Spleen (tissue), 11 donors: ENCODE measurements around the gene AK1. TPM values are rescaled to one million over a fixed set of nuclear protein-coding genes. Genes with fewer than 3 reads are reported as not detected.

Experiments used
- DNase-seq: peaks from one replicate; pipeline ENCODE4 v3.0.0-alpha.2; 2020
- H3K27ac ChIP-seq, 8 donors: fragments of 200-600 bp; sonication (generic) in 7 of 8; 1 replicate in 4 of 8; 2 replicates in 4 of 8; pipeline versions ENCODE4 v1.5.0 to v1.8.0; 2016 to 2021; ENCODE audit warnings: inconsistent platforms in 4 of 8, mild to moderate bottlenecking in 4 of 8, moderate library complexity in 1 of 8
- H3K27me3 ChIP-seq, 7 donors: fragments of 200-600 bp; sonication (generic) in 6 of 7; replicated peaks in 1 of 7; 1 replicate in 4 of 7; 2 replicates in 3 of 7; pipeline versions ENCODE4 v1.5.0 to v1.8.0; 2016 to 2021; ENCODE audit warnings: inconsistent platforms in 3 of 7, mild to moderate bottlenecking in 1 of 7
- H3K36me3 ChIP-seq, 6 donors: fragments of 200-600 bp; sonication (generic) in 5 of 6; 1 replicate in 4 of 6; 2 replicates in 2 of 6; pipeline versions ENCODE4 v1.5.0 to v1.8.0; 2016 to 2021; ENCODE audit warnings: inconsistent platforms in 2 of 6
- H3K4me1 ChIP-seq, 6 donors: fragments of 200-600 bp; sonication (generic) in 5 of 6; 1 replicate in 3 of 6; 2 replicates in 3 of 6; pipeline versions ENCODE4 v1.5.0 to v1.8.0; 2016 to 2021; ENCODE audit warnings: inconsistent platforms in 3 of 6
- H3K4me3 ChIP-seq, 8 donors: fragments of 200-600 bp; sonication (generic) in 7 of 8; 1 replicate in 4 of 8; 2 replicates in 4 of 8; pipeline versions ENCODE4 v1.5.0 to v1.8.0; 2016 to 2021; ENCODE audit warnings: inconsistent platforms in 4 of 8, mild to moderate bottlenecking in 4 of 8, moderate library complexity in 2 of 8
- H3K9me3 ChIP-seq, 8 donors: fragments of 200-600 bp; sonication (generic) in 7 of 8; 1 replicate in 4 of 8; 2 replicates in 4 of 8; pipeline versions ENCODE4 v1.5.0 to v1.8.0; 2016 to 2021; ENCODE audit warnings: inconsistent platforms in 4 of 8
- CTCF ChIP-seq, 11 experiments: fragments of 200-600 bp in 7 of 11; fragments of 450-650 bp in 4 of 11; sonication (generic) in 4 of 11; IDR thresholded peaks in 8 of 11; conservative IDR thresholded peaks in 3 of 11; 1 replicate in 7 of 11; 2 replicates in 4 of 11; pipeline versions ENCODE4 v1.4.0 to v1.8.0; 2016 to 2021; ENCODE audit warnings: antibody characterized with exemption in 11 of 11, inconsistent platforms in 4 of 11, mild to moderate bottlenecking in 1 of 11
- POLR2A ChIP-seq, 3 donors: fragments of 450-650 bp; IDR thresholded peaks; one replicate each; pipeline ENCODE4 v1.5.1; 2017; ENCODE audit warnings: antibody characterized with exemption in 3 of 3, mild to moderate bottlenecking in 1 of 3
- POLR2AphosphoS5 ChIP-seq, 3 donors: sonication (generic); formaldehyde crosslinking; IDR thresholded peaks; one replicate each; pipeline ENCODE4 v1.5.1; 2017; ENCODE audit warnings: antibody characterized with exemption in 3 of 3
- WGBS, 5 donors: extraction: QIAGEN DNeasy Blood & Tissue Kit in 3 of 5; methylation state at CpG; one replicate each; pipeline versions ENCODE4 v1.1.5 to v1.1.7; 2013 to 2018; 5-methylcytosine and 5-hydroxymethylcytosine counted together
- intact Hi-C: fragments of 100-400 bp; cut with DNase I; formaldehyde crosslinking; loops from one replicate; pipeline ENCODE4 v1.15.0; 2023; ENCODE audit warnings: low total_unique reads
- polyA plus RNA-seq, 3 donors: library from polyadenylated mRNA; stranded (reverse); fragments of 200-250 nt; gene quantifications; one replicate each; pipeline ENCODE4 v1.2.1, GENCODE V29; 2013
- total RNA-seq, 7 donors: library from RNA; depleted of rRNA in 3 of 7; stranded (reverse); fragments of >200 nt in 3 of 7; fragmentation: NEBNext Ultra II Directional in 4 of 7; extraction: Animal tissue kit (Norgen Biotek cat#: 25700) in 4 of 7; gene quantifications; one replicate each; pipeline versions ENCODE4 v1.1.0 to v1.2.1, GENCODE V29; 2016 to 2021
- donor health status: healthy with polysubstance abuse.
- donor health status: DM: no; HTN: no; CAD: no; lungs with moderate emphysema.
- donor health status: DM: no; HTN: no; CAD: no.
- donor health status: Bipolar disorder and iron deficiency.
- donor health status: healthy.
- donor health status: DM: no; HTN: no; CAD: no.
- donor health status: DM: yes; HTN: yes; CAD: no.

The AK1 gene
- total and polyA plus RNA-seq, 10 donors = 41.3 to 97.9 (median 62.3) TPM

GRCh38 chr9:127909839-127910273 is 32.4 kb upstream of the AK1 start:
- DNase-seq = no peak
- Histone ChIP-seq H3K27ac (peak overlapping the region in 4 of 8 donors; percentile 9 to 63 (median 54)), H3K9me3 (no peaks in the 10 kb centered on the region), H3K4me3 (no peak overlapping the region), H3K4me1 (peaks cover 26 to 90% (median 64%) of the 10 kb centered on the region in 6 donors), H3K36me3 (peaks cover 3 to 77% (median 55%) of the 10 kb centered on the region in 6 donors), H3K27me3 (no peaks in the 10 kb centered on the region)
- WGBS, 5 donors = 87 to 92% (median 89%) methylated on average over 13 to 17 of the region's 17 CpGs
- intact Hi-C loops = no loop called here
- TF ChIP-seq POLR2A (IDR thresholded peaks at IDR 0.05) (no peak), POLR2AphosphoS5 (IDR thresholded peaks at IDR 0.05) (peak in 1 of 3 donors; percentile 53)

GRCh38 chr9:127908660-127908926 is 31.1 kb upstream of the AK1 start:
- H3K4me1 ChIP-seq = peaks cover 39 to 90% (median 66%) of the 10 kb centered on the region in 6 donors
- 96 to 97% (median 97%) methylated on average over 5 to 10 of the region's 10 CpGs for WGBS, 5 donors
- H3K9me3 ChIP-seq = no peaks in the 10 kb centered on the region
- TF ChIP-seq POLR2AphosphoS5 (IDR thresholded peaks at IDR 0.05) = peak in 1 of 3 donors; percentile 8
- no peak for TF ChIP-seq POLR2A (IDR thresholded peaks at IDR 0.05)
- no peak for TF ChIP-seq CTCF (IDR thresholded peaks at IDR 0.05 in 8 of 11, conservative IDR thresholded peaks at IDR 0.05 in 3 of 11)
- peaks cover 3 to 65% (median 52%) of the 10 kb centered on the region in 6 donors for H3K36me3 ChIP-seq
- intact Hi-C loops = no loop called here
- DNase-seq = no peak
- no peaks in the 10 kb centered on the region for H3K27me3 ChIP-seq
- H3K4me3 ChIP-seq = no peak overlapping the region
- H3K27ac ChIP-seq = peak overlapping the region in 4 of 8 donors; percentile 90 to 94 (median 91)

- TF ChIP-seq POLR2AphosphoS5 (IDR thresholded peaks at IDR 0.05) (peak in 1 of 3 donors; percentile 15), CTCF (IDR thresholded peaks at IDR 0.05 in 8 of 11, conservative IDR thresholded peaks at IDR 0.05 in 3 of 11) (no peak), POLR2A (IDR thresholded peaks at IDR 0.05) (no peak)
- H3K4me1 ChIP-seq = peaks cover 44 to 90% (median 66%) of the 10 kb centered on the region in 6 donors
- intact Hi-C loops = no loop called here
- no peak overlapping the region for H3K4me3 ChIP-seq
- peaks cover 3 to 59% (median 46%) of the 10 kb centered on the region in 6 donors for H3K36me3 ChIP-seq
- peak overlapping the region in 6 of 8 donors; percentile 89 to 94 (median 91) for H3K27ac ChIP-seq
- DNase-seq = peak; percentile 76
- H3K9me3 ChIP-seq = no peaks in the 10 kb centered on the region
- H3K27me3 ChIP-seq = no peaks in the 10 kb centered on the region
- WGBS, 5 donors = 81 to 94% (median 89%) methylated on average over 32 to 35 of the region's 35 CpGs
Measured at GRCh38 chr9:127907867-127908659, 30.6 kb upstream of the AK1 start.

- Histone ChIP-seq H3K4me1 (peaks cover 58 to 92% (median 76%) of the 10 kb centered on the region in 6 donors), H3K27ac (peak overlapping the region; percentile 78 to 94 (median 91)), H3K27me3 (no peaks in the 10 kb centered on the region), H3K4me3 (peak overlapping the region in 6 of 8 donors; percentile 16 to 65 (median 32)), H3K9me3 (no peaks in the 10 kb centered on the region), H3K36me3 (peaks cover 0 to 37% (median 29%) of the 10 kb centered on the region in 6 donors)
- WGBS, 5 donors = 39 to 60% (median 47%) methylated on average over 12 of the region's 12 CpGs
- intact Hi-C loops = no loop called here
- peak; percentile 90 for DNase-seq
- peak; percentile 46 to 49 (median 48) for TF ChIP-seq POLR2AphosphoS5 (IDR thresholded peaks at IDR 0.05)
- no peak for TF ChIP-seq POLR2A (IDR thresholded peaks at IDR 0.05)
Measured at GRCh38 chr9:127905788-127906191, 28.3 kb upstream of the AK1 start.
